IMR-90 (cell line): Measurements from ENCODE around the gene PIAS1. TPM values are rescaled to one million over a fixed set of nuclear protein-coding genes. Genes with fewer than 3 reads are reported as not detected.

Source experiments
- ATAC-seq: fragments of 200-7000 bp; cut with Tn5 transposase; 2 replicates; pipeline ENCODE4 v1.9.1; 2020; ENCODE audit warnings: low read depth, mild to moderate bottlenecking, moderate library complexity
- BruUV-seq: library from RNA; stranded (reverse); fragments of 400-500 nt; replicated peaks from 2 replicates; lab custom pipeline; 2021; lab: Mats Ljungman, UMichigan
- CTCF ChIA-PET: fragments of 300-600 bp; formaldehyde crosslinking; extraction: SDS; loops from one replicate; lab custom pipeline; 2021; ENCODE audit warnings: antibody characterized with exemption; lab: Yijun Ruan, JAX
- POLR2A ChIA-PET: fragments of 300-600 bp; sonication (Branson Sonifier 250); formaldehyde crosslinking; loops from one replicate; lab custom pipeline; 2022; ENCODE audit warnings: antibody characterized with exemption; ENCODE audit not compliant: unreplicated experiment; lab: Charles Lee
- DNase-seq: peaks from one replicate; pipeline ENCODE4 v3.0.0; 2013
- H2AFZ ChIP-seq: replicated peaks from 2 replicates; pipeline ENCODE3; 2013; ENCODE audit warnings: low read length, mild to moderate bottlenecking; ENCODE audit not compliant: poor library complexity
- H2AK5ac ChIP-seq: 2 replicates; pipeline ENCODE4 v1.6.1; 2013; ENCODE audit warnings: low read depth, low read length, inconsistent platforms
- H2AK9ac ChIP-seq: replicated peaks from 2 replicates; pipeline ENCODE3; 2013; ENCODE audit warnings: mild to moderate bottlenecking, low read depth, low read length, moderate library complexity; ENCODE audit not compliant: poor library complexity
- H2BK120ac ChIP-seq: 2 replicates; pipeline ENCODE4 v1.6.1; 2013; ENCODE audit warnings: low read depth, low read length, inconsistent platforms
- H2BK15ac ChIP-seq: 3 replicates; pipeline ENCODE4 v1.6.1; 2013; ENCODE audit warnings: low read depth, low read length, inconsistent platforms
- H2BK20ac ChIP-seq: 2 replicates; pipeline ENCODE4 v1.6.1; 2013; ENCODE audit warnings: low read depth, mild to moderate bottlenecking, inconsistent platforms, low read length, moderate library complexity
- H2BK5ac ChIP-seq: 2 replicates; pipeline ENCODE4 v1.6.1; 2013; ENCODE audit warnings: mild to moderate bottlenecking, low read depth, low read length, inconsistent platforms; ENCODE audit not compliant: poor library complexity, severe bottlenecking
- H3K14ac ChIP-seq: replicated peaks from 2 replicates; pipeline ENCODE4 v1.6.1; 2013; ENCODE audit warnings: low read depth, low read length, inconsistent platforms
- H3K18ac ChIP-seq: 2 replicates; pipeline ENCODE4 v1.6.1; 2013; ENCODE audit warnings: low read depth, low read length, control low read depth
- H3K23ac ChIP-seq: 2 replicates; pipeline ENCODE4 v1.6.1; 2013; ENCODE audit warnings: low read depth, low read length, inconsistent platforms
- H3K27ac ChIP-seq: 2 replicates; pipeline ENCODE4 v1.5.1; 2013; ENCODE audit warnings: mild to moderate bottlenecking, control low read depth, low read length; ENCODE audit not compliant: insufficient read depth
- H3K27me3 ChIP-seq: 2 replicates; pipeline ENCODE4 v1.6.1; 2013; ENCODE audit warnings: low read length; ENCODE audit not compliant: control insufficient read depth, insufficient read depth
- H3K36me3 ChIP-seq: 2 replicates; pipeline ENCODE4 v1.6.1; 2013; ENCODE audit warnings: low read length, mixed read lengths; ENCODE audit not compliant: control insufficient read depth, insufficient read depth
- H3K4ac ChIP-seq: 2 replicates; pipeline ENCODE4 v1.6.1; 2013; ENCODE audit warnings: low read depth, low read length, inconsistent platforms
- H3K4me1 ChIP-seq: 2 replicates; pipeline ENCODE4 v1.6.1; 2013; ENCODE audit warnings: low read length, mixed read lengths; ENCODE audit not compliant: control insufficient read depth, insufficient read depth
- H3K4me2 ChIP-seq: 2 replicates; pipeline ENCODE4 v1.6.1; 2013; ENCODE audit warnings: low read depth, mild to moderate bottlenecking, control low read depth, low read length, moderate library complexity
- H3K4me3 ChIP-seq: 2 replicates; pipeline ENCODE4 v1.5.1; 2013; ENCODE audit warnings: low read depth, mild to moderate bottlenecking, control low read depth, low read length, moderate library complexity; ENCODE audit not compliant: insufficient read depth
- H3K56ac ChIP-seq: 2 replicates; pipeline ENCODE4 v1.6.1; 2013; ENCODE audit warnings: low read length, inconsistent platforms; ENCODE audit not compliant: insufficient read depth; ENCODE audit errors: extremely low read depth
- H3K79me1 ChIP-seq, 2 experiments: 2 replicates each; pipeline ENCODE4 v1.6.1; 2013; ENCODE audit warnings: low read length in 2 of 2, inconsistent platforms in 1 of 2, low read depth in 1 of 2
- H3K9ac ChIP-seq: 2 replicates; pipeline ENCODE4 v1.6.1; 2013; ENCODE audit warnings: low read depth, low read length, control low read depth
- H3K9me1 ChIP-seq: 2 replicates; pipeline ENCODE4 v1.6.1; 2013; ENCODE audit warnings: low read length, inconsistent platforms; ENCODE audit not compliant: insufficient read depth
- H3K9me3 ChIP-seq: 2 replicates; pipeline ENCODE4 v1.6.1; 2013; ENCODE audit warnings: low read length; ENCODE audit not compliant: control insufficient read depth, insufficient read depth
- H4K20me1 ChIP-seq: 2 replicates; pipeline ENCODE4 v1.6.1; 2013; ENCODE audit warnings: low read length, inconsistent platforms; ENCODE audit not compliant: insufficient read depth
- H4K5ac ChIP-seq: 2 replicates; pipeline ENCODE4 v1.6.1; 2013; ENCODE audit warnings: mild to moderate bottlenecking, low read depth, low read length, control low read depth
- H4K8ac ChIP-seq, 2 experiments: 2 replicates each; pipeline ENCODE4 v1.6.1; 2013; ENCODE audit warnings: low read depth in 2 of 2, low read length in 2 of 2, control low read depth in 1 of 2, inconsistent platforms in 1 of 2
- H4K91ac ChIP-seq: 2 replicates; pipeline ENCODE4 v1.6.1; 2013; ENCODE audit warnings: low read depth, low read length, inconsistent platforms; ENCODE audit not compliant: insufficient read depth
- CEBPB ChIP-seq: IDR thresholded peaks from 2 replicates; pipeline ENCODE4 v1.6.1; 2012; ENCODE audit warnings: low read depth, low read length, improper control_type of control experiment
- ELK1 ChIP-seq: fragments of 150-350 bp; IDR thresholded peaks from 2 replicates; pipeline ENCODE4 v1.6.1; 2016; ENCODE audit warnings: low read depth, mild to moderate bottlenecking, low read length, moderate library complexity, borderline replicate concordance
- MAFK ChIP-seq: IDR thresholded peaks from 2 replicates; pipeline ENCODE4 v1.6.1; 2012; ENCODE audit warnings: low read depth, low read length, improper control_type of control experiment
- MAZ ChIP-seq: IDR thresholded peaks from 2 replicates; pipeline ENCODE4 v1.6.1; 2012; ENCODE audit warnings: low read depth, mild to moderate bottlenecking, low read length, improper control_type of control experiment, moderate library complexity, borderline replicate concordance
- NFE2L2 ChIP-seq: fragments of 150-350 bp; IDR thresholded peaks from 2 replicates; pipeline ENCODE4 v1.6.1; 2016; ENCODE audit warnings: low read depth, mild to moderate bottlenecking, low read length
- RCOR1 ChIP-seq: IDR thresholded peaks from 2 replicates; pipeline ENCODE4 v1.6.1; 2012; ENCODE audit warnings: mild to moderate bottlenecking, low read length, improper control_type of control experiment; ENCODE audit not compliant: insufficient replicate concordance
- WGBS, 2 experiments: methylation state at CpG; one replicate each; pipeline versions ENCODE4 v1.1.5 to v1.1.7; 2013; ENCODE audit warnings: missing lambda C conversion rate in 2 of 2; ENCODE audit not compliant: insufficient read length in 1 of 2; ENCODE audit errors: extremely low coverage in 2 of 2; 5-methylcytosine and 5-hydroxymethylcytosine counted together
- dilution Hi-C: fragments of 300-500 bp; cut with HindIII; formaldehyde crosslinking; loops from one replicate; pipeline ENCODE4 v1.14.3; 2018; ENCODE audit warnings: low sequenced_read_pairs; ENCODE audit not compliant: unreplicated experiment
- in situ Hi-C: fragments of 300-500 bp; cut with MboI; formaldehyde crosslinking; loops from 3 replicates; pipeline ENCODE4 v1.14.3; 2019; ENCODE audit warnings: low sequenced_read_pairs, inconsistent platforms, mixed read lengths
- intact Hi-C: fragments of 100-400 bp; cut with micrococcal nuclease; formaldehyde crosslinking; loops from 2 replicates; pipeline ENCODE4 v1.10.0; 2022
- polyA plus RNA-seq, 3 experiments: library from polyadenylated mRNA; depleted of rRNA; stranded (reverse); fragments of >200 nt; gene quantifications; 2 replicates each; pipeline ENCODE4 v1.2.3, GENCODE V29; 2012; ENCODE audit warnings: low replicate concordance in 1 of 3
- total RNA-seq: library from RNA; depleted of rRNA; stranded (reverse); fragments of >200 nt; gene quantifications from 2 replicates; pipeline ENCODE4 v1.2.3, GENCODE V29; 2012

PIAS1 gene
- total and polyA plus RNA-seq, 2 of the 4 experiments (the other 2 are of a cell fraction): 20.0 to 63.6 TPM

- Histone ChIP-seq H3K9ac (no peak overlapping the region), H3K4me3 (no peak overlapping the region), H4K91ac (no peak overlapping the region), H3K4me1 (peaks cover 6% of the 10 kb centered on the region; the same call in 1 of the 2 replicates), H3K27me3 (no peaks in the 10 kb centered on the region), H2BK5ac (no peak overlapping the region), H3K9me1 (no peaks in the 10 kb centered on the region; the same call in 1 of the 2 replicates), H3K4me2 (no peak overlapping the region), H4K8ac (no peak overlapping the region), H3K56ac (no peak overlapping the region), H3K4ac (no peak overlapping the region), H2BK20ac (no peak overlapping the region), H2BK15ac (no peak overlapping the region), H4K20me1 (peaks cover 5% of the 10 kb centered on the region; the same call in 1 of the 2 replicates), H2AK5ac (no peak overlapping the region), H3K18ac (no peak overlapping the region), H4K5ac (no peak overlapping the region), H2AK9ac (no peak overlapping the region), H3K36me3 (0 out of 2 replicates have a peak, but pooled peaks cover 2% of the 10 kb centered on the region), H3K79me1 (peaks cover 4 to 29% of the 10 kb centered on the region in 2 experiments; a peak in 2 of 4 replicates), H3K23ac (no peak overlapping the region), H2AFZ (peak overlapping the region; percentile 9), H3K14ac (no peak overlapping the region), H2BK120ac (no peak overlapping the region), H3K27ac (no peak overlapping the region), H3K9me3 (no peaks in the 10 kb centered on the region)
- no TSS peak for BruUV-seq
- intact Hi-C loops (no loop called here), dilution Hi-C loops (no loop called here), in situ Hi-C loops (no loop called here)
- ChIA-PET CTCF (no interaction called here), POLR2A (no interaction called here)
- no CpG with 5 or more reads among the region's 14 CpGs for WGBS, 2 experiments
- no peak for DNase-seq
- no peak for ATAC-seq
- TF ChIP-seq ELK1 (no peak), NFE2L2 (no peak), CEBPB (no peak), RCOR1 (no peak), MAFK (no peak), MAZ (no peak)
Measured at GRCh38 chr15:68205954-68206539, 151.9 kb downstream of the PIAS1 start.
